Upper lobe of left lung (tissue), 6 donors: Measurements from ENCODE around the gene SLC41A3. TPM values are rescaled to one million over a fixed set of nuclear protein-coding genes. Genes with fewer than 3 reads are reported as not detected.

Experiments used
- ATAC-seq, 2 donors: fragments of 200-7000 bp; cut with Tn5 transposase; one replicate each; pipeline ENCODE4 v1.9.1; 2022; ENCODE audit warnings: mild to moderate bottlenecking in 2 of 2, moderate library complexity in 2 of 2; ENCODE audit not compliant: low FRiP score in 2 of 2
- DNase-seq, 2 donors: peaks; one replicate each; pipeline ENCODE4 v3.0.0-alpha.2; 2019 to 2020
- H3K27ac ChIP-seq, 4 donors: fragments of 200-600 bp; sonication (generic); one replicate each; pipeline ENCODE4 v1.5.1; 2016 to 2019
- H3K27me3 ChIP-seq, 4 donors: fragments of 200-600 bp; sonication (generic); one replicate each; pipeline ENCODE4 v1.5.1; 2017 to 2019
- H3K36me3 ChIP-seq, 4 donors: fragments of 200-600 bp; sonication (generic); one replicate each; pipeline ENCODE4 v1.5.1; 2016 to 2019
- H3K4me1 ChIP-seq, 4 donors: fragments of 200-600 bp; sonication (generic); one replicate each; pipeline ENCODE4 v1.5.1; 2018 to 2019
- H3K4me3 ChIP-seq, 4 donors: fragments of 200-600 bp; sonication (generic); one replicate each; pipeline ENCODE4 v1.5.1; 2017 to 2019; ENCODE audit warnings: mild to moderate bottlenecking in 2 of 4, moderate library complexity in 1 of 4
- H3K9me3 ChIP-seq, 4 donors: fragments of 200-600 bp; sonication (generic); one replicate each; pipeline ENCODE4 v1.5.1; 2018 to 2019
- CTCF ChIP-seq, 6 experiments: fragments of 450-650 bp in 4 of 6; fragments of 200-600 bp in 2 of 6; sonication (generic) in 2 of 6; IDR thresholded peaks; one replicate each; pipeline ENCODE4 v1.5.1; 2016 to 2019; ENCODE audit warnings: antibody characterized with exemption in 6 of 6
- EP300 ChIP-seq, 4 donors: sonication (generic); formaldehyde crosslinking; IDR thresholded peaks; one replicate each; pipeline ENCODE4 v1.5.1; 2017; ENCODE audit warnings: antibody characterized with exemption in 4 of 4, control low read depth in 2 of 4
- POLR2A ChIP-seq, 4 donors: fragments of 450-650 bp; IDR thresholded peaks; one replicate each; pipeline ENCODE4 v1.5.1; 2016 to 2017; ENCODE audit warnings: antibody characterized with exemption in 4 of 4, mild to moderate bottlenecking in 2 of 4
- POLR2AphosphoS5 ChIP-seq, 2 donors: sonication (generic); formaldehyde crosslinking; IDR thresholded peaks; one replicate each; pipeline ENCODE4 v1.5.1; 2017; ENCODE audit warnings: antibody characterized with exemption in 2 of 2
- WGBS, 2 donors: methylation state at CpG; one replicate each; pipeline ENCODE4 v1.1.5; 2017 to 2018; 5-methylcytosine and 5-hydroxymethylcytosine counted together
- total RNA-seq, 6 donors: library from RNA; depleted of rRNA in 4 of 6; stranded (reverse); fragments of >200 nt in 4 of 6; gene quantifications; one replicate each; pipeline versions ENCODE4 v1.1.0 to v1.2.1, GENCODE V29; 2016 to 2021
- donor health status: DM: no; HTN: no; CAD: no; lungs with moderate emphysema.
- donor health status: DM: no; HTN: yes; CAD: no; lungs with severe emphysema.

SLC41A3 gene
- total RNA-seq, 6 donors from 2014 or later = 17.1 to 40.1 (median 32.3) TPM

GRCh38 chr3:126033051-126033745 is 50.7 kb downstream of the SLC41A3 start:
- Histone ChIP-seq H3K4me1 (no peaks in the 10 kb centered on the region), H3K27ac (no peak overlapping the region), H3K36me3 (peaks cover 0 to 28% (median 8%) of the 10 kb centered on the region in 4 donors), H3K27me3 (no peaks in the 10 kb centered on the region), H3K4me3 (no peak overlapping the region), H3K9me3 (peaks cover under 1 to 7% (median 4%) of the 10 kb centered on the region in 4 donors)
- no peak for TF ChIP-seq EP300 (IDR thresholded peaks at IDR 0.05)
- TF ChIP-seq POLR2A (IDR thresholded peaks at IDR 0.05) = no peak
- TF ChIP-seq POLR2AphosphoS5 (IDR thresholded peaks at IDR 0.05) = no peak
- no peak for TF ChIP-seq CTCF (IDR thresholded peaks at IDR 0.05)
- DNase-seq (peak in 1 of 2 donors; percentile 4), ATAC-seq (no peak)
- 91 to 92% methylated on average over 3 of the region's 3 CpGs for WGBS, 2 donors

GRCh38 chr3:126031981-126032471 is 51.9 kb downstream of the SLC41A3 start:
- DNase-seq (peak in 1 of 2 donors; percentile 16), ATAC-seq (no peak)
- H3K36me3 ChIP-seq = peaks cover 0 to 28% (median 9%) of the 10 kb centered on the region in 4 donors
- peaks cover 4 to 12% (median 8%) of the 10 kb centered on the region in 4 donors for H3K9me3 ChIP-seq
- H3K4me3 ChIP-seq = no peak overlapping the region
- no peaks in the 10 kb centered on the region for H3K4me1 ChIP-seq
- no peaks in the 10 kb centered on the region for H3K27me3 ChIP-seq
- WGBS, 2 donors = 79 to 86% methylated on average over 6 to 9 of the region's 9 CpGs
- H3K27ac ChIP-seq = no peak overlapping the region
- TF ChIP-seq POLR2AphosphoS5 (IDR thresholded peaks at IDR 0.05) (no peak), CTCF (IDR thresholded peaks at IDR 0.05) (no peak), EP300 (IDR thresholded peaks at IDR 0.05) (no peak), POLR2A (IDR thresholded peaks at IDR 0.05) (no peak)

GRCh38 chr3:126030455-126030854 is 53.5 kb downstream of the SLC41A3 start:
- Histone ChIP-seq H3K36me3 (peaks cover 0 to 37% (median 19%) of the 10 kb centered on the region in 4 donors), H3K4me1 (no peaks in the 10 kb centered on the region), H3K27me3 (no peaks in the 10 kb centered on the region), H3K9me3 (peaks cover 4 to 12% (median 8%) of the 10 kb centered on the region in 4 donors), H3K4me3 (no peak overlapping the region), H3K27ac (no peak overlapping the region)
- no peak for ATAC-seq
- DNase-seq = no peak
- TF ChIP-seq CTCF (IDR thresholded peaks at IDR 0.05) = no peak
- no peak for TF ChIP-seq POLR2A (IDR thresholded peaks at IDR 0.05)
- no peak for TF ChIP-seq EP300 (IDR thresholded peaks at IDR 0.05)
- TF ChIP-seq POLR2AphosphoS5 (IDR thresholded peaks at IDR 0.05) = no peak
- WGBS, 2 donors = 62 to 69% methylated on average over 1 of the region's 1 CpG

- Histone ChIP-seq H3K27ac (no peak overlapping the region), H3K4me3 (no peak overlapping the region), H3K4me1 (no peaks in the 10 kb centered on the region), H3K9me3 (peaks cover 4 to 12% (median 8%) of the 10 kb centered on the region in 4 donors), H3K27me3 (no peaks in the 10 kb centered on the region), H3K36me3 (peaks cover 0 to 45% (median 24%) of the 10 kb centered on the region in 4 donors)
- no peak for TF ChIP-seq EP300 (IDR thresholded peaks at IDR 0.05)
- TF ChIP-seq POLR2AphosphoS5 (IDR thresholded peaks at IDR 0.05) = no peak
- no peak for TF ChIP-seq POLR2A (IDR thresholded peaks at IDR 0.05)
- peak in 1 of 2 donors; percentile 5 for DNase-seq
- ATAC-seq = no peak
Measured at GRCh38 chr3:126029241-126029640, 54.7 kb downstream of the SLC41A3 start.

GRCh38 chr3:126028096-126028495 is 55.8 kb downstream of the SLC41A3 start:
- H3K4me1 ChIP-seq = no peaks in the 10 kb centered on the region
- H3K36me3 ChIP-seq = peaks cover 0 to 49% (median 24%) of the 10 kb centered on the region in 4 donors
- DNase-seq (peak in 1 of 2 donors; percentile 2), ATAC-seq (no peak)
- WGBS, 2 donors = 93 to 98% methylated on average over 2 to 3 of the region's 4 CpGs
- H3K27ac ChIP-seq = no peak overlapping the region
- TF ChIP-seq POLR2AphosphoS5 (IDR thresholded peaks at IDR 0.05) (no peak), EP300 (IDR thresholded peaks at IDR 0.05) (no peak), CTCF (IDR thresholded peaks at IDR 0.05) (no peak), POLR2A (IDR thresholded peaks at IDR 0.05) (no peak)
- H3K4me3 ChIP-seq = no peak overlapping the region
- H3K27me3 ChIP-seq = no peaks in the 10 kb centered on the region
- peaks cover 4 to 12% (median 8%) of the 10 kb centered on the region in 4 donors for H3K9me3 ChIP-seq
